Breast epithelium (tissue), 3 donors: Measurements from ENCODE around the gene DMKN.

ENCODE experiments used
- CTCF ChIP-seq, 3 donors: fragments of 450-650 bp; IDR thresholded peaks; one replicate each; pipeline ENCODE4 v1.5.1; 2016 to 2017; ENCODE audit warnings: antibody characterized with exemption in 3 of 3, mild to moderate bottlenecking in 3 of 3, moderate library complexity in 3 of 3
- POLR2A ChIP-seq: fragments of 450-650 bp; IDR thresholded peaks from one replicate; pipeline ENCODE4 v1.6.1; 2016; ENCODE audit warnings: antibody characterized with exemption, mild to moderate bottlenecking, moderate library complexity
- POLR2AphosphoS5 ChIP-seq, 3 donors: sonication (generic); formaldehyde crosslinking; IDR thresholded peaks; one replicate each; pipeline ENCODE4 v1.6.1; 2017; ENCODE audit warnings: antibody characterized with exemption in 3 of 3

- TF ChIP-seq CTCF (IDR thresholded peaks at IDR 0.05) (no peak), POLR2A (no peak), POLR2AphosphoS5 (IDR thresholded peaks at IDR 0.05) (no peak)
Measured at GRCh38 chr19:35501684-35502083, 11.8 kb downstream of the DMKN start.
